ENCODE measurements around the gene DPP9.

The DPP9 gene

DNA sequence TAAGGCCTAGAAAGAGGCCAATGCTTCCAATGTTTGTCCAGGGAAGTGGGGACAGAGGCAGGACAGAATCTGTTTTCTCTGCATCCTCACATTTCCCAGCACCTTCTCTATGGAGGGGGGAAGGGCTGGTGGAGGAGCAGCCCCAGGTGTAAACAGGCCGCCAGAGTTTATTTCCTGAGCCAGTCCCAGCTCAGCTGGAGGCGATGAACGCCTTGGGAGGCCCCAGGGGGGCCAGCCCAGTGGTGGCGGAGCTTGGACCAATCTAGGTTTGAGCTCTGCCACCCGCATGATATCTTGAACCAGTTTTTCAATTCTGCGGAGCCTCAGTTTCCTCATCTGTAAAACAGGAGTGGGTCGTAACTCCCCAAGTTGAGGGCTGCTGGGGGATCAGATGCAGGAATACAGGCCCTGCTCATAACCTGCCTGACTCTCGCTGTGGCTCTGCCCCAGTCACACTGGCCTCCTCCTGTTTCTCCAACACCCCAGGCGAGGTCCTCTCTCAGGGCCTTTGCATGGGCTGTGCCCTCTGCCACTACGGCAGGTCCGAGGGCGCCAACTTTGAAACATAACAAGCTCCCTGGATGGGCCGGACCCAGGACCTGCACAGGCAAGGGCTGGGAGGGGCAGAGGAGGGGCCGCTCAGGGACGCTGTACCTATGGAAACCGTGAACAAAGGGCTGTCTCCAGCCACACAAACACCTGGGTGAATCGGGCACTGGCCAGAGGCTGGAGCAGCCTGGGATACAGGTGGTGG lies 83.2 kb downstream of the DPP9 start:
- TF ChIP-seq, protein P1, sequence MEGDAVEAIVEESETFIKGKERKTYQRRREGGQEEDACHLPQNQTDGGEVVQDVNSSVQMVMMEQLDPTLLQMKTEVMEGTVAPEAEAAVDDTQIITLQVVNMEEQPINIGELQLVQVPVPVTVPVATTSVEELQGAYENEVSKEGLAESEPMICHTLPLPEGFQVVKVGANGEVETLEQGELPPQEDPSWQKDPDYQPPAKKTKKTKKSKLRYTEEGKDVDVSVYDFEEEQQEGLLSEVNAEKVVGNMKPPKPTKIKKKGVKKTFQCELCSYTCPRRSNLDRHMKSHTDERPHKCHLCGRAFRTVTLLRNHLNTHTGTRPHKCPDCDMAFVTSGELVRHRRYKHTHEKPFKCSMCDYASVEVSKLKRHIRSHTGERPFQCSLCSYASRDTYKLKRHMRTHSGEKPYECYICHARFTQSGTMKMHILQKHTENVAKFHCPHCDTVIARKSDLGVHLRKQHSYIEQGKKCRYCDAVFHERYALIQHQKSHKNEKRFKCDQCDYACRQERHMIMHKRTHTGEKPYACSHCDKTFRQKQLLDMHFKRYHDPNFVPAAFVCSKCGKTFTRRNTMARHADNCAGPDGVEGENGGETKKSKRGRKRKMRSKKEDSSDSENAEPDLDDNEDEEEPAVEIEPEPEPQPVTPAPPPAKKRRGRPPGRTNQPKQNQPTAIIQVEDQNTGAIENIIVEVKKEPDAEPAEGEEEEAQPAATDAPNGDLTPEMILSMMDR (conservative IDR thresholded peaks at IDR 0.05), result no peak
- TF ChIP-seq ZFX (IDR thresholded peaks at IDR 0.05), result no peak
- no peak overlapping the region; the same call in 1 of the 2 replicates for H3K27ac ChIP-seq

DNA sequence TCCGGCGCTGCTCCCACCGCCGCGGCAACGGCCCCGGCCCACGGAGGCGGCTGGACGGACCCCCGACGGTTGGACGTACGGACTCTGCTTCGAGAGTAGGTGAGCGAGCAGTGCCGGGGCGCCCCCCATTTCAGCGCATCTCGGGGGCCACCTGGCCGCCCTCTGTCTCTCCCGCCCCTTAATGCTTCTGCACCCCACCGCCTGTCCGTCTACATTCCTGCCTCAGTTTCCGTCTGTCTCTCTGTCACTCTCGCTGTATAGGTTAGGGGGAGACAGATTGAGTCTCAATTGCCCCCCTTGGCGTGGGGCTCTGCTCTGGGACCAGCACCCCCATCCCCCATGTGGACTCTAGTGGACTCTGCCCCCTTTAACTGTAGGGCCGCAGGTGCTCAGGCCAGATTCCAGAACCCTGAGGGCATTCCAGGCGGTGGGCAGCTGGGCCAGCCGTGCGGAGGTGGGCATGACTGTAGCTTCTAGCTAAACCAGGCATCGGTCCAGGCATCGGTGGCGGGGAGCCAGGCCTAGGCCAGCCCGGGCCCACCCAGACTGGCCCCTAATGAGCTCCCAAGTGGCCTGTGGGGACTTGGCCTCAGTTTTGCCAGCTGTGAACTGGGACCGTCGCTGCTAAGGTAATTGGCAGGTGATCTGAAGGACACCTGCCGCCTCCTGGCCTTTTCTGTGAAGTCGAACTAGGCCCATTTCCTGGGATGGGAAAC lies 84.0 kb downstream of the DPP9 start:
- TF ChIP-seq, protein P1 (conservative IDR thresholded peaks at IDR 0.05), result no peak
- TF ChIP-seq ZFX (IDR thresholded peaks at IDR 0.05), result no peak
- peak overlapping the region; percentile 14; the same call in 1 of the 2 replicates for H3K27ac ChIP-seq

DNA sequence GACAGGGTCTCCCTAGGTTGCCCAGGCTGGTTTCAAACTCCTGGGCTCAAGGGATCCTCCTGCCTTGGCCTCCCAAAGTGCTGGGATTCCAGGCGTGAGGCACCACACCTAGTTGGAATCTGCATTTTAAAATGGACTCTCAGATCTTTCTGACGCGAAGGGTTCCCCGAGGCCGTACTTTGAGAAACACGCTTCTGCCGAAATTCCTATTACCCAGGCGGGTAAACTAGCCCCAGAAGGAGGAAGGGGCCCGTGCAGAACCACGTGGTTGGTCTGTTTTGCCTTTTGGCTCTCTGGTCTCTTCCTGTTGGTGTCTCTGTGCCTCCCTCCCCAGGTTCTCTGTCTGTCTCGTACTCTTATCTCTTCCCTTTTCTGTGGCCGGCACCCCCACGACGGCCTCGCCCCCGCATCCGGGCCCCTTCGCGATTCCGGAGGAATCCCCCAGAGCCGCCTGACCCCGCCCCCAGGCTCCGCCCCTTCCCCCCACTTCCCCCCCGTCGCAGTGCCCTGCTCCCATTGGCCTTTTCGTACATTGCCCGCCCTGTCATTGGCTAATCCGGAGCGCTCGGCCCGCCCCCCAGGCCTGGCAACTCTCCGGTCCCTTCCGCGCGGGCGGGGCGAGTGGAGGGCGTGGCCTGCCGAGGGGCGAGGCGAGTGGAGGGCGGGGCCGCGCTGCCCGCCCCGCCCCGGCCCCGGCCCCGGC lies 84.7 kb downstream of the DPP9 start, which contains the start of gene TNFAIP8L1:
Gene TNFAIP8L1, plus strand, starts transcription at position 689 of the 703 bp plus-strand sequence. CDS start 12,354 bp downstream, outside the sequence.
- TF ChIP-seq, protein P1 (conservative IDR thresholded peaks at IDR 0.05), result no peak
- no peak for TF ChIP-seq ZFX (IDR thresholded peaks at IDR 0.05)
- peak within 1 kb of the TSS; percentile 27 for H3K27ac ChIP-seq

DNA sequence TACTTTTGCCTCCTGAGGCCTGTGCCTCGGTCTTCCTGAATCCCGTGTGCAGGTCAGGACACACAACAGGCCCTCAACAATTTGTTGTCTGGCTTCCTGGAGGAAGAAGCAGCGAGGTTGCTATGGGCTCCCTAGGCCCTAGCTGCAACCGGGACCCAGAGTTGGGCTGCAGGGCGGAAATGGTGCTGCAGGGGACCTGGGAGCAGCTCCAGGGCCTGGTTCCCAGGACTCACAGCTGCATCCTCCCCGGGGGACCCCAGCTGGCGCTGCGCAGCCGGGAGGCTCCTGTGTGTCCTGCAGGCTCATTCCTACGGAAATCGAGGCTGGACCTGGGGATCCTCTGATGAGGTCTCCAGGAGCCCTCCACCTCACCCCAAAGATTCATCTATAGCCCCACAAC lies 85.3 kb downstream of the DPP9 start:
- TF ChIP-seq, protein P1 (conservative IDR thresholded peaks at IDR 0.05), result no peak
- no peak for TF ChIP-seq ZFX (IDR thresholded peaks at IDR 0.05)

DNA sequence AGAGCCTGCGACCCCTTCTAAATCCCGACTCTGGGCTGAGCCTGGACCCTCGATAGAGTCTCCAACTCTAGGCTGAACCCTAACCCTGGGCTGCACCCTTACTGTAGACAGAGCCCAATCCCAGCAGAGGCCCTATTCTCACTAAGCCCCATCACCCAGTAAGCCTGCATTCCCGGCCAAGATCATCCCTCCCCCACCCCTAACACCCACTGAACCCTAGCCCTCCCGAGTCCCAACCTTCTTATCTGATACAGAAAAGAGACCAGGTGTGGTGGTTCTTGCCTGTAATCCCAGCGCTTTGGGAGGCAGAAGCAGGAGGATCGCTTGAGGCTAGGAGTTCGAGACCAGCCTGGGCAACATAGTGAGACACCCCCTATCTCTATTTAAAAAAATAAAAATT lies 86.9 kb downstream of the DPP9 start:
- TF ChIP-seq ZFX (IDR thresholded peaks at IDR 0.05), result no peak
- TF ChIP-seq, protein P1 (conservative IDR thresholded peaks at IDR 0.05), result no peak
- no peak overlapping the region; the same call in 1 of the 2 replicates for H3K27ac ChIP-seq

More for the DNA sequence above, 85.3 kb downstream of the DPP9 start:
- peak overlapping the region; percentile 27; the same call in 1 of the 2 replicates for H3K27ac ChIP-seq

DNA sequence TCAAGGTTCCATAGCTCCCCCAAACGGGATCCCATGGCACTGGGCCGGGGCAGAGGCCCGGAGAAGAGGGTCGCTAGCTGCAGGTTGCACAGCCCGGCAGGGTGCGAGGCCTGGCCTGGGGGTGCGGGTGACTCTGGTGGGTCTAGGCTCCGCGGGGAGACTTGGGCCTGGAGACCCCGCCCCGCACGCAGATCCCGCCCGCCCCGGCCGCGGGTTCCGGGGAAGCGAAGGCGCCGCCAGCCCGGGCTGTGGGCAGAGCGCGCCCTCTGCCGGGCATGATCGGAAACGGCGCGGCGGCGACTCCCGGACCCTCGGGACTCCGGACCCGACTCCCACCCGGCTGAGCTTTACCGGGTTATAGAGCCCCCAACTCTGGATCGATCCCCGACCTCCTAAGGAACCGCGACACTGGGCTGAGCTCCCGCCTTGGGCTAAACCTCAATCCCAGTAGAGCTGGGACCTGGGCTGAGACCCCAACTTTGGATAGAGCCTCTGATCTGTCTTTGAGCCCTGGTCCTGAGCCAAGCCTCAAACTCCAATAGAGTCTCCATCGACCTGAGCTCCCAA lies 87.4 kb downstream of the DPP9 start:
- TF ChIP-seq ZFX (IDR thresholded peaks at IDR 0.05), result no peak
- TF ChIP-seq, protein P1 (conservative IDR thresholded peaks at IDR 0.05), result peak; percentile 99
- peak overlapping the region; percentile 7; the same call in 1 of the 2 replicates for H3K27ac ChIP-seq
